NCI-H2196 (cell line): ENCODE measurements around the gene IL1RAP.
A peak's percentile ranks its signal among the peaks of the same experiment; 100 is the strongest.
"Not testable (repeated sequence)": the region's sequence is repeated elsewhere in the genome, so short reads cannot be mapped to it uniquely, and the experiment has no call there.

Experiments
- DNase-seq: peaks from one replicate; lab custom pipeline; 2025; ENCODE audit not compliant: unreplicated experiment; lab: John Stamatoyannopoulos, UW

Gene IL1RAP

GRCh38 chr3:190513409-190514370 lies at the start of gene IL1RAP:
IL1RAP (plus strand) TSS chr3:190514085; CDS start chr3:190564290, 50,205 bp downstream.
- DNase-seq = peak; percentile 85

GRCh38 chr3:190467922-190468321 lies 46.0 kb upstream of the IL1RAP start:
- DNase-seq = no peak

- not testable (repeated sequence) for DNase-seq
Measured at GRCh38 chr3:190473261-190473660, 40.6 kb upstream of the IL1RAP start.

- no peak for DNase-seq
Measured at GRCh38 chr3:190481779-190482178, 32.1 kb upstream of the IL1RAP start.

GRCh38 chr3:190485830-190486532 lies 27.9 kb upstream of the IL1RAP start:
- no peak for DNase-seq

GRCh38 chr3:190486533-190486864 lies 27.4 kb upstream of the IL1RAP start:
- no peak for DNase-seq

GRCh38 chr3:190486908-190487607 lies 26.8 kb upstream of the IL1RAP start:
- DNase-seq = no peak

GRCh38 chr3:190491533-190492054 lies 22.3 kb upstream of the IL1RAP start:
- DNase-seq = no peak

GRCh38 chr3:190492129-190492528 lies 21.8 kb upstream of the IL1RAP start:
- DNase-seq = no peak

- DNase-seq = no peak
Measured at GRCh38 chr3:190492966-190493365, 20.9 kb upstream of the IL1RAP start.

- DNase-seq = no peak
Measured at GRCh38 chr3:190494907-190495306, 19.0 kb upstream of the IL1RAP start.

- no peak for DNase-seq
Measured at GRCh38 chr3:190495354-190495753, 18.5 kb upstream of the IL1RAP start.

- DNase-seq = no peak
Measured at GRCh38 chr3:190495796-190496195, 18.1 kb upstream of the IL1RAP start.

- DNase-seq = no peak
Measured at GRCh38 chr3:190496859-190497258, 17.0 kb upstream of the IL1RAP start.

- no peak for DNase-seq
Measured at GRCh38 chr3:190497811-190498210, 16.1 kb upstream of the IL1RAP start.

GRCh38 chr3:190498293-190498692 lies 15.6 kb upstream of the IL1RAP start:
- DNase-seq = no peak

- DNase-seq = no peak
Measured at GRCh38 chr3:190499122-190499521, 14.8 kb upstream of the IL1RAP start.

- no peak for DNase-seq
Measured at GRCh38 chr3:190502946-190503345, 10.9 kb upstream of the IL1RAP start.

- DNase-seq = no peak
Measured at GRCh38 chr3:190504354-190505125, 9.3 kb upstream of the IL1RAP start.

- DNase-seq = no peak
Measured at GRCh38 chr3:190505381-190506003, 8.4 kb upstream of the IL1RAP start.
